ENCODE results near the gene NAV2. TPM values are rescaled to one million over a fixed set of nuclear protein-coding genes. Genes with fewer than 3 reads are reported as not detected.

NAV2 gene
- total RNA-seq, 2 experiments from 2014 or later: 0.23 to 0.36 TPM

DNA sequence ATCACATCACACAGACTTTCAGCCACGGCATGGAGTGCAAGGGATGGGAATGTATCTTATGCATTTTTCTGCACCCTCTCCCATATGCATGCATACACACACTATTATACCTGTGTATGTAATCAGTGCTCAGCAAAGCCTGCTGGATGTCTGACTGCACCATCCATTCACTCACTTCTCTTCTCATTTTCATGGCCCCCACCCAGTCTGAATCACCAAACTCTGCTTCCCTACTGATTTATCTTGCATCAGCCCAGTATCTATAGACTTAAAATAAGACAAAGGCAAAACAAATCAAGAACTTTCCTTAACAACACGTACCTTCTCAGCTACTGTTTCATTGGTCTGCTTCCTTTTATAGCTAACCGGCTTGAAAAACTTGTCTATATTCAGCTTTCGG is 426.1 kb downstream of the NAV2 start:
- ATAC-seq: no peak
- no peaks in the 10 kb centered on the region for H3K36me3 Mint-ChIP-seq (ENCODE audit: low read depth)
- no peak overlapping the region for H3K27ac Mint-ChIP-seq

DNA sequence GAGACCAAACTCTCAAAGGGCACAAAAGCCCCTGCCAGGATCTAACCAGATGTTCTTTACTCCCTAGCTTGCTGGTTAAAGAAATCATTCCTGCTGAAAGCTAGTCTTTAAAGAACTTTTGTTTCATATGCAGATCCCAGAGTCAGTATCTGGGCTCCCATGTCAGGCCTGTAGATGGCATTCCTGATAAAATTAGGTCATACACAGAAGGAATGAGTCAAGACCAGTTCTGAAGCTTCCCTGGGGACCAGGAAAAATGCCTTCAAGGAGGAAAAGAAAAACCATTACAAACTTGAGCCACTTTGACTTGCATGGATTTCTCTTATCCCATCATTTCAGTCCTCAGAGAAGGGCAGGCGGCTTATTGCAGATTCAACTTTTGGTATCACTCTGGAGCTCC is 441.7 kb downstream of the NAV2 start:
- H3K27ac Mint-ChIP-seq: no peak overlapping the region
- intact Hi-C loops (cut with micrococcal nuclease): loop anchor here (10.0 kb wide), 1 partner anchor 440 kb away; the partner anchor contains the start of gene SLC6A5
- no peaks in the 10 kb centered on the region for H3K9me3 Mint-ChIP-seq
- ChIA-PET POLR2A (interaction anchor here (0.5 to 0.8 kb wide), 2 partner anchors 9 to 332 kb away, joined by 3 to 4 read pairs; no protein-coding TSS in a partner anchor), CTCF (interaction anchor here (0.7 to 2.7 kb wide), 3 partner anchors 21 to 199 kb away, joined by 3 to 11 read pairs (median 8); no protein-coding TSS in a partner anchor)
- ATAC-seq: no peak
- no peak for DNase-seq
- H3K4me1 Mint-ChIP-seq (ENCODE audit: low read depth): peaks cover 13% of the 10 kb centered on the region
- H3K36me3 Mint-ChIP-seq (ENCODE audit: low read depth): peaks cover 2% of the 10 kb centered on the region
- H3K27me3 Mint-ChIP-seq: peaks cover 40% of the 10 kb centered on the region
- no peak overlapping the region for H3K4me3 Mint-ChIP-seq
- TF ChIP-seq, protein P1, sequence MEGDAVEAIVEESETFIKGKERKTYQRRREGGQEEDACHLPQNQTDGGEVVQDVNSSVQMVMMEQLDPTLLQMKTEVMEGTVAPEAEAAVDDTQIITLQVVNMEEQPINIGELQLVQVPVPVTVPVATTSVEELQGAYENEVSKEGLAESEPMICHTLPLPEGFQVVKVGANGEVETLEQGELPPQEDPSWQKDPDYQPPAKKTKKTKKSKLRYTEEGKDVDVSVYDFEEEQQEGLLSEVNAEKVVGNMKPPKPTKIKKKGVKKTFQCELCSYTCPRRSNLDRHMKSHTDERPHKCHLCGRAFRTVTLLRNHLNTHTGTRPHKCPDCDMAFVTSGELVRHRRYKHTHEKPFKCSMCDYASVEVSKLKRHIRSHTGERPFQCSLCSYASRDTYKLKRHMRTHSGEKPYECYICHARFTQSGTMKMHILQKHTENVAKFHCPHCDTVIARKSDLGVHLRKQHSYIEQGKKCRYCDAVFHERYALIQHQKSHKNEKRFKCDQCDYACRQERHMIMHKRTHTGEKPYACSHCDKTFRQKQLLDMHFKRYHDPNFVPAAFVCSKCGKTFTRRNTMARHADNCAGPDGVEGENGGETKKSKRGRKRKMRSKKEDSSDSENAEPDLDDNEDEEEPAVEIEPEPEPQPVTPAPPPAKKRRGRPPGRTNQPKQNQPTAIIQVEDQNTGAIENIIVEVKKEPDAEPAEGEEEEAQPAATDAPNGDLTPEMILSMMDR (IDR thresholded peaks at IDR 0.05): no peak

More for the DNA sequence above, 426.1 kb downstream of the NAV2 start:
- POLR2A ChIA-PET: interaction anchor here (2.2 kb wide), 1 partner anchor 216 kb away, joined by 4 read pairs; no protein-coding TSS in a partner anchor
- TF ChIP-seq, protein P1 (IDR thresholded peaks at IDR 0.05): no peak
- H3K27me3 Mint-ChIP-seq: peaks cover 32% of the 10 kb centered on the region
- DNase-seq: no peak
- CTCF ChIA-PET: interaction anchor here (2.6 kb wide), 1 partner anchor 11 kb away, joined by 11 read pairs; no protein-coding TSS in a partner anchor
- peaks cover 1% of the 10 kb centered on the region for H3K9me3 Mint-ChIP-seq
- no peaks in the 10 kb centered on the region for H3K4me1 Mint-ChIP-seq (ENCODE audit: low read depth)
- intact Hi-C loops (cut with micrococcal nuclease): no loop called here
- no peak overlapping the region for H3K4me3 Mint-ChIP-seq

DNA sequence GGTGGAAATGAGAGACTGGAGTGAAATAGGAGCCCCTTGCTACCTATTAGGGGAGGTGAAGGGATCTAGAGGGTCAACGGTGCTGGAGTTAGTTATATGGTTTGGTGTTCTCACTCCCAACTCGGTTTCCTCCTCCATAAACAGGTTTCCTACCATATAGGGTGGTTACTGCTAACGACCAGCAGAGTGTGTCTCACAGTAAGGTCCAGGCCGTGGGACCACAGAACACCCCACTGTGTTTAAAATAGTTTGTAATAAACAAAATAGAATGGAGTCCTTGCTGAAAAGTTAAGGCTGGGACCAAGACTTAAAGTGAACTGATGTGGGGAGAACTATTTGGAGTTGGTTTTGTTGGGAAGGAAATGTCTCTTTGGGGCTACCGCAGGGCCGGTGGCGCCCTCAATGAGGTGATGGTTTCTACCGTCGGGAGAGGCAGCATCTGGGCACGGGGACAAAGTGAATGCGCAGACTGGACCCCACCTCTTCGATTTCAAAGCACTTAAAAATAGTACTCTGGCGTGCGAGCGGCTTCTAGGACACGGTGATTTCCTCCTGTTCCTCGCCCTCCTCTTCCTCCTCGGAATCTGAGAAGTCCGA is 443.1 kb downstream of the NAV2 start:
- Mint-ChIP-seq H3K27me3 (peaks cover 49% of the 10 kb centered on the region), H3K4me3 (peak overlapping the region; percentile 58), H3K4me1 (ENCODE audit: low read depth) (peaks cover 13% of the 10 kb centered on the region), H3K36me3 (ENCODE audit: low read depth) (peaks cover 2% of the 10 kb centered on the region), H3K27ac (no peak overlapping the region), H3K9me3 (no peaks in the 10 kb centered on the region)
- intact Hi-C loops (cut with micrococcal nuclease): loop anchor here (10.0 kb wide), 1 partner anchor 439 kb away; the partner anchor contains the start of gene SLC6A5
- CTCF ChIA-PET: interaction anchor here (0.9 to 2.7 kb wide), 4 partner anchors 23 to 44 kb away, joined by 4 to 11 read pairs (median 6); no protein-coding TSS in a partner anchor
- DNase-seq (no peak), ATAC-seq (no peak)
- POLR2A ChIA-PET: interaction anchor here (0.6 kb wide), 1 partner anchor 9 kb away, joined by 3 read pairs; no protein-coding TSS in a partner anchor
- TF ChIP-seq, protein P1 (IDR thresholded peaks at IDR 0.05): no peak

DNA sequence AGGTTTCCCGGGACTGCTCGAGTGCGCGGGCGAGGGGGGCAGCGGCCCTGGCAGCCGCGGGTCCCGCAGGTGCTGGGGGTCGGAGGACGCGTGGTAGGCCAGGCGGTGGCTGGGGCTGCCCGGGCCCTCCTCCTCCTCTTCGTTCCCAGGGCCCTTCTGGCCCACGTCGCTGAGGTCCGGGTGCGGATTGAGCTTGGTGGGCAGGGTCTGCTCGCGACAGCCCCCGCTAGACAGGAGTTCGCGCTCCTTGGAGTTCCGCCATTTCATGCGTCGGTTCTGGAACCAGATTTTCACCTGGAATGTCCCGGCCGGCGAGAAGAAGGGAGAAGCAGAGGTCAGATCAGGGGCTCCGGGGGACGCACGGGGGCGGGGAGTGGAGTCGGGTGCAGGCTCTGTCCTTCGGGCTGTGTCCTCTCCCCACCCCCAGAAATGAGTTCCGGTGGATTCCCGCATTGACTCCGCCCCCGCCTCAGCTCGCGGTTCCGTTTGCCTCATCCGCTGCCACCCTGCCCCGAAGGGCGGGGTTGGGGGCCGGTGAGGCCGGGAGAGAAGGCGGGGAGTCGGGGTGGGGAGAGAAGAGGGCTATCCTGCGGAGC is 443.7 kb downstream of the NAV2 start:
- CTCF ChIA-PET: interaction anchor here (0.9 to 1.9 kb wide), 2 partner anchors 23 to 28 kb away, joined by 5 to 8 read pairs; no protein-coding TSS in a partner anchor
- H3K27me3 Mint-ChIP-seq: peaks cover 55% of the 10 kb centered on the region
- H3K4me3 Mint-ChIP-seq: peak overlapping the region; percentile 58
- POLR2A ChIA-PET: no interaction called here
- no peak overlapping the region for H3K27ac Mint-ChIP-seq
- H3K9me3 Mint-ChIP-seq: no peaks in the 10 kb centered on the region
- peaks cover 2% of the 10 kb centered on the region for H3K36me3 Mint-ChIP-seq (ENCODE audit: low read depth)
- TF ChIP-seq, protein P1 (IDR thresholded peaks at IDR 0.05): no peak
- peaks cover 16% of the 10 kb centered on the region for H3K4me1 Mint-ChIP-seq (ENCODE audit: low read depth)
- ATAC-seq: peak; percentile 79
- intact Hi-C loops (cut with micrococcal nuclease): loop anchor here (10.0 kb wide), 1 partner anchor 438 kb away; the partner anchor contains the start of gene SLC6A5
- DNase-seq: peak; percentile 64
